ENCODE results near the gene METAP1.
"Not testable (repeated sequence)": the region's sequence is repeated elsewhere in the genome, so short reads cannot be mapped to it uniquely, and the experiment has no call there.

Gene METAP1

DNA sequence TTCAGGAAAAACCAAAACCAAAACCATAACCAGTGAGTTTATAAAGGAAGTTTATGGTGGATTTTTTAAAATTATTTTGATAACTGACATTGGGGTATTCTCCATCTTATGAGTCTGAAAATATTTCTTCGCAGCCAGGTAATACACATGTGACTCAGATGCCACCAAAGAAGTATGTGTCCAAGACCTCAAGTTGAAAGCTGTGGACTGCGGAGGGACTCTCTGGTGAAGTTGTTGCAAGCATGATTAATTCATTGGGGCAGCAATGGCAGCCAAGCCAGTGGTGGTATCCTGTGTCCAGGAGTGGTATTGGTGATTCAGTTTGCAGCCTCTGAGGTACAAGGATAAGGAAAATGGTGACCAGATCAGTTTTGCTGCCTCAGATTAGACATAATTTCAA is 107.1 kb downstream of the METAP1 start:
- no peak for DNase-seq

DNA sequence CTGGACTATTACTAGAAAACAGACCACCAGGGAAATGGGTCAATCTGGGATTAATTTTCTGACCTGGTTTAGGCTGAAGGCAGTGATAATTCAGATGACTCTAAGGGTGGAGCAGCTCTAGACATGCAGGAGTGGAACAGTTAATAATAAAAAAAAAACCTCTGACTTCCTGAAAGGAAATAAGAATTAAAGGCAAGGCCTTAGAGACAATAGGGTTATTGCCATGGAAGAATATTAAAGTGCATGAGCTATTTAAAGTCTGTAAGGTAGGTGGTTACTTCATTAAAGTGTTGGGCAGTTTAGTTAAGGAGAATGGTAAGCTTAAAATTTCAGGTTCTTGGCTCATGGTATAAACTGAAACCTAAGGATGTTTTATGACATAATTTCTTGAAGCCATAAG is 107.6 kb downstream of the METAP1 start:
- DNase-seq: no peak

DNA sequence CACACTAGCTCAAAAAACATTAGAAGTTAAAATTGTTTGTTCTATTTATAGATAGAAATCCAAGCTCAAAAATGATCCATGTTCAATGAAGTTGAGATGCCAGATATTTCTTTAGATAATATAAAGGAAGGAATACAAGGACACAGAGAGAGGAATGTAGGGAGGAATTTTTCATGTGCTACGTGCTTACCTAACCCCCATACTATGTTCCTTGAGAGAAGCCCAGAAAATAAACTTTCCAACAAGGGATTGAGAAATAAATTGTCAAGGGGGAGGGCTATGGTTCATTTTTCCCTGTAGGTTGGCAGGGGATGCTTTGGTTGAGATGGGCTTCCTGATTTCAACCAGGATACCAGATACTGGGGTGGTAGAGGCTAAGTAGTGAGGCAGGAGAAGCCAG is 108.6 kb downstream of the METAP1 start:
- DNase-seq: no peak

DNA sequence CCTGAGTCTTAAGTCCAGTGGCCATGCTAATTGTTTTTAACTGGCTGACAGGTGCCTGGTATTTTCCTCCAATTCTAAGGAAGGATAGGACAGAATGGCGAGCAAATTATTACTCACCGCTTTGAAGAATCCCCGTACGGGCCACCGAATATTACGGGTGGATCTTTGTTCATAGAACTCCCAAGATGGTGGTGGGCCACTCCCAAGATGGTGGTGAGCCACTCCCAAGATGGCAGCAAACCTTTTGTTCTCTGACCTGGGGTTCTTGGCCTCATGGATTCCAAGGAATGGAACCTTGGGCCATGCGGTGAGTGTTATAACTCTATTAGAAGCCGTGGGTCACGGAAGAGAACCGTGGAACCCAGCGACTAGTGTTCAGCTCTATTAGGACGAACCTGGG is 113.8 kb downstream of the METAP1 start:
- DNase-seq: not testable (repeated sequence)
